NOMO-1 treated with dmso at 0.1 percent for 144 hours (cell line): ENCODE results near the gene LAMA2.

Experiments
- DNase-seq: peaks from one replicate; lab custom pipeline; 2025; ENCODE audit not compliant: unreplicated experiment; lab: John Stamatoyannopoulos, UW

The LAMA2 gene

DNA sequence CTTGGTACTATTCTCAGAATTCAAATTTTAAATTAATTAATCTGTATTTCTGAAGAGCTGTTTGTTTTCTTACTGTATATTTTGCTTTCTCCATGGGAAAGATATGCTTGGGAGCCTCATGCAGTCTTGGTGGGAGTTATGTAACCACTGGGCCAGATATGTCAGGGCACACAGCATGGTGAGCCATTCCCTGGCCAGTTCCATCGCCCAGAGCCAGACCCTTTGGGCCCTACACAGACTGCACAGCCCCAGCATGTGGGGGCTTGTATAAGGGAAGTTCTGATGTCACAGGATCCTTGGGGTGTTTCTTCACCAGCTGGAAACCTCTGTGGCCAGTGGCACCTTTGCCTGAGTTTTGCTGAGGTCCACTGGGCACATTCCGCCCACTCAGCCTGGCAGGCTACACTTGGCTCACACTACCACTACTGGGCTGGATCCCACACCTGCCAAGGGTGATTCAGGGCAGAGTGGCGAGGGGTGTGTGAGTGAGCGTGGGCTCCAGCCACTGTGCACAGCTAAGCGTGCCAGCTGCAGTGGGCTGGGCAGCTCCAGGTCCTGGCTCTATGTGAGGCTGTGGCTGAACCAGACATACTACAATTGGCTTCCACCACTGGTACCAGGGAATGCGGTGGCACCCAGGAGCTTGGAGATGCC lies 533.5 kb downstream of the LAMA2 start:
- no peak for DNase-seq

GRCh38 chr6:129417416-129418086 lies 534.6 kb downstream of the LAMA2 start:
- DNase-seq, result no peak

DNA sequence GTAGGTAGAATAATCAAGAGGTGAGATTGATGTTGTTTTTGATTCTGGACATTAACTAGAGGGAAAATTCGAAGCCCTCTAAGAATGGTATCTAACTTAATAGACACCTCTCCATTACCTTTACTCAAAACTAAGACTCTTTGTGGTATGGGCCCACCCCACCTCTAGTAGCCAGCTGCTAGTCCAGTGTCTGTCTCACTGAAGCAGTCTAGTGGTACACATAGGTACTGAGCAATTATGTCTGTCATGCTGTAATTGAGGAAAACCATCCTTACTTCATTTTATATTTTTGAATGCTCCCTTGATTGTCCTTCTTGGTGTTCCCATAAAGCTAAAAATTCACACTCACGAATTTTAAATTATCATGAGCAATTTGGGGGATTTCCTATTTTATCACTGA lies 536.4 kb downstream of the LAMA2 start:
- no peak for DNase-seq

- DNase-seq, result no peak
Measured at GRCh38 chr6:129426343-129426742, 543.4 kb downstream of the LAMA2 start.

DNA sequence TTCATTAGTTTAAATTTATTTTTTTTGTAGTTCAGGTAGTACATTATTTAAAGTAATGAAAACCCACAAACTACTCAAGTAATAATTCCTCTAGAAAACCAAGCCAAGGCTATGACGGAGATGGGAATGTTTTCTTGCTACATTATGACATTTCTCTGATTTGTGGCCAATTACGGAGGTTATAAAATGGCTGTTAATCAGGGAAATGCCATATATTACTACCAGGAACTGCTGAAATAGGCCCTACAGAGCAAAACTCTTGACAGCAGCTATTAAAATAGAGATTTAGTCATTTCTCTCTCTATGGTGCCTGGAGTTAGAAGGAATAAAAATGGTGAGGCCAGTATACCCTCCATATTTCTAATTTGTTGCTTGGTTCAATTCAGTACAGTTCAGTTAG lies 547.0 kb downstream of the LAMA2 start:
- DNase-seq, result no peak

DNA sequence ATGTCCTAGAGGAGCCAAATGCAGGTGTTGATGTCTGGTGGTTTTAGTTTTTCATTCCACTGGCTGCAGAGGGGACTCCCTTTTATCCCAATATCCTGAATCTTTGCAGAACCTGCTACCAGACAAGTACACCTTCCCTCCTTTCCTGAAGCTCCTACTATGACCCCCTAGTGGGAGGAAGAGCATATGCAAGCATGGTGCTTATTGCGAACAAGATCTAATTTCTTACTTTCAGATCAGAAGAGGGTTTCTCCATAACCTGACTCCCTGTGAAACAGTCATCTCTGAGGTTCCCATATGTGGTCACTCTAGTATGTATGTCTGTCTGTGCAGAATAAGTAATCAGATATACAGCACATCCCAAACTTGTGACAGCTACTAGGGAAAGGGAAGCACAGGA lies 549.8 kb downstream of the LAMA2 start:
- DNase-seq, result no peak

- DNase-seq, result no peak
Measured at GRCh38 chr6:129434091-129434490, 551.2 kb downstream of the LAMA2 start.

DNA sequence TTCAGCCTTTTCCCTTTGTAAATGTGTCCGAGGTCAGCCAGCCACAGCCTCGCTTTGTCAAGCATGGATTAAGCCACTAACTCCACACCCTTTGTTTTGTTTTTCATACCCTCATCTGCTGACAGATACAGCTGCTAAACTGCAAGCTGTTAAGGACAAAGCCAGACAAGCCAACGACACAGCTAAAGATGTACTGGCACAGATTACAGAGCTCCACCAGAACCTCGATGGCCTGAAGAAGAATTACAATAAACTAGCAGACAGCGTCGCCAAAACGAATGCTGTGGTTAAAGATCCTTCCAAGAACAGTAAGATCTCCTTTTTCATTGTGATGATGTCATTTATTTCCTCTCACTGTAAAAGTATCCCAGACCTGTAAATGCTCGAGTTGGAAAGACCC lies 557.8 kb downstream of the LAMA2 start:
- DNase-seq, result no peak

DNA sequence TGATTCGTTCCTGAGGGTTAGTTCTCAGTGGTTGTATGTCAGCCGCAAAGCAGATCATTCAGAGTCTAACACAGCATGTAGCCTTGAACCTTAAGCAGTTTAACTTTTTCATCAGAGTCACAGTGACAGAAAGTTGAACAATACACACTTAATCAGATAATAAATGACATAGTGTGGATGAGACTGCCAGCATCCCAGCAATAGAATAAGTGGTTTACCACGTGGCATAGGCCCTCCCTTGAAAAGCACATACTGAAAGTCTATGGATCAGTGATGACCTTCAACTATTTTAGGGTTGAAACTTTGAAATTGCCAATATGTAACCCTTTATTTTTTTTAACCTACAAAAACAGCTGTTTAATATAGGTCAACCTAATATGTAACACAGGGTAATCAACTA lies 561.7 kb downstream of the LAMA2 start:
- no peak for DNase-seq

- DNase-seq, result no peak
Measured at GRCh38 chr6:129446272-129447197, 563.6 kb downstream of the LAMA2 start.

DNA sequence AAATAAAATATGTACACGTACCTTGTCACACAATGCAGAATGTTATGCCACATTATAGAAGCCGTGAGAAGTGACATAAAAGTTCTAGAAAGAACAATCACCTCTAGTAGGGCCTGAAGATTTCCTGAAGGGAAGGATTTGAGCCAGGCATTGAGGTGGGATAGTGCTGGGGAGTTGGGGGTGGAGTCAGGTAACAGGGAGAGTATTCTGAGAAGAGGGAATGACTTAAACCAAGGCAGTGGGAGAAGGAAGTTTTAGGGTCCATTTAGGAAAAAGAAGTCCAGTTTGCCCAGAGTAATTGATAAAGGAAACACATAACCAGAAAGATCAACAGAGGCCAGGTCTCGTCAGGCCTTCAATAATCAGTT lies 564.2 kb downstream of the LAMA2 start:
- DNase-seq, result no peak

DNA sequence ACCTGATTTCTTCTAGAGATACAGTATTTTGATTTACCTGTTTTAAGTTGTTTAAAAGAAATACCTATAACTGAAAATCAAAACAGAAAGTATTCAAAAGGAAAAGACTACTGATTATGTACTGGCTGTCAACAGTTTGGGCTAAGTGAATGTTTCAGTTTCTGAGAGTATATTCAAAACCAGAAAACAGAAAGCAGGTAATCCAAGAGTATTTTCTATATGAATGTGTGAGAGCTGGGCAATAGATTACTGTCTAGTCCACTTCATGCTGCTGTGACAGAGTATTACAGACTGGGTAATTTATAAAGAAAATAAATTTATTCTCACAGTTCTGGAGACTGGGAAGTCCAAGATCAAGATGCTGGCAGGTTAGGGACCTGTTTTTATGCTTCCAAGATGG lies 566.0 kb downstream of the LAMA2 start:
- DNase-seq, result no peak

DNA sequence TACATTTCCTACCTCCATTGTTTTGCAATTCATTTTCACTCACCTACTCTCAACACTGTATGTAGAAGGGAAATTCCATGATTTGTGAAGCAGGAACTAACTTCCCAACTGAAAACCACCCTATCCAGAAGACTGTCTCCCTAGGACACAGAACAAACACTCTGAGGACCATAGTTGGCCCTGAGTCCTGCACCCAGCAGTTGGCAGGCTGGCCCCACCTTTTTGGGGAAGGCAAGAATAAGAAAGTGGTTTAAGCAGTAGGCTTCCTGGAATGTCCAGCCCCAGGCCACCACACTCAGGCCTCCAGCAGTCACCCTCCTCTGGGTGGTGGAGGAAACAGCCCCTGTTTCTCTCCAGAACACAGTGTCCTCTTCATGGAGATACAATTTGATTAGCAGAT lies 568.2 kb downstream of the LAMA2 start:
- no peak for DNase-seq

DNA sequence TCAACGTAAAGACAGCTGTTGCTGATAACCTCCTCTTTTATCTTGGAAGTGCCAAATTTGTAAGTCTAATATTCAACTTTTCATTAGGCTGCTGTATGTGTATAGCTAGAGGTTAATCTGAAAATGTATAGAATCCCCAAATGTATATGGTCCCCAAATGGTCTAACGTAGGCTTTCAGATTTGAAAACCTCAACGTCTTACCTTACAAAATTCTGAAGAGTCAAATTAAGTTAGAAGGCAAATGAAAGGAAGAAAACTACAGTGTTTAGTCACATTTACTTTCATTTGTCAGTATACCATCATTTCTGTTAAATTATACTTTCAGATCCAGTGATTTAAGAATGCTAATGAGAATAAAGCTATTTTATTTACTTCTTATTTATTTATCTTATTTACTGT lies 570.1 kb downstream of the LAMA2 start:
- no peak for DNase-seq

DNA sequence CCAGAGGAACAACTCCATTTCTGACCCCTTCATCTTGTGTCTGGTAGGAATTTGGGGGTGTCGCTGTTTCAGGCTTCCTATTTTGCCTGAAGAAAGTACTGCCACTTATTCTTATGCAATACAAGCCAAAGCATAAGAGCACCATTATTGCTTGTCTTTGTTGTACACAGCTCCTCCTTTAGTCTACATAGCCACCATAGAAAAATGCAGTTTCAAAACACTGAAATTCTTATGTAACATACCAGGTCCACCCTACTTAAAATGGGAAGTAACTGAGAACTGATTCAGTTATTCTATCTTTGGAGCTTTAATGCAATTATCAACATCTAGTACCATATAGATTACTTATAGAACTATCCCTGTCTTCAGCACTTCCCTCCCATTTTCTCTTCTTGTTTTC lies 571.5 kb downstream of the LAMA2 start:
- DNase-seq, result peak; percentile 66

DNA sequence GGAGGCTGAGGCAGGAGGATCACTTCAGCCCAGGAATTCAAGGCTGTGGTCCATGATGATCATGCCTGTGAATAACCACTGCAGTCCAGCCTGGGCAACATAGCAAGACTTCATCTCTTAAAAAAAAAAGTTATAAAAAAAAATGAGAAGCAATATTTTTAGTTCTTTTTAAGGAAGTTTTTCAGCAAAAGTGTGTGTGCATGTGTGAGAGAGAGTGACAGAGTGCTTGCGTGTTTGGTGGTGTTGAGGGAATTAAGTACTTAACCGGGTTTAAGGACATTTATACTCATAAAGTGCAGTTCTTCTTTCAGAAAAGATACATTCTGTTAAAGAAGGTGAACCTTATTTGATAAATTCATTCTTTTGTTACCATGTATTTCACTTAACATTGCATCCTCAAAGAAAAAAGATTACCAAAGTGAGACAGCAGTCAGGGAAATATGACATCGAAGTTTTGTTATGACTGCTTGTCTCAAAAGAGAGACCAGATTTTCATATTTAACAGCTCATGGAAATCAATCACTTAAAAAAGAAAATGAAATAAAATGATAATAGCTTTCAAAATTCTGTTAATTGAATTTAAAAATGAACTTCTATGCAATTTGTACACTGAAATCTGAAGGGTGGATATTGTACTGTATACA lies 572.3 kb downstream of the LAMA2 start:
- DNase-seq, result peak; percentile 39

DNA sequence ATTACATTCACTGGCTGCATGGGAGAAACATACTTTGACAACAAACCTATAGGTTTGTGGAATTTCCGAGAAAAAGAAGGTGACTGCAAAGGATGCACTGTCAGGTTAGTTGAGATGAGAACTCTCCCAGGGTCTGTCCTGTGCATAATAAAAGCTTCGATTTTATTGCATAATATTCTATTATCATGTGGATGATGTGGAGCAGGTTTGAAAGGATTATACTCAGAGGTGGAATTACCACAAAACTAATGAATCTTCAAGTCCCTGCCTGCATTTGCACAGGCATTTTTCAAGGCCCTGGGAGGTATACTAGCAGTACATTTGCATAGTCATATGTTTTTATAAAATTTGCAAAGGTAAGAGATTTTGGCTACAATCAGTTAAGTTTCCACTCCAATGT lies 577.3 kb downstream of the LAMA2 start:
- no peak for DNase-seq

GRCh38 chr6:129469070-129469662 lies 586.2 kb downstream of the LAMA2 start:
- DNase-seq, result no peak

DNA sequence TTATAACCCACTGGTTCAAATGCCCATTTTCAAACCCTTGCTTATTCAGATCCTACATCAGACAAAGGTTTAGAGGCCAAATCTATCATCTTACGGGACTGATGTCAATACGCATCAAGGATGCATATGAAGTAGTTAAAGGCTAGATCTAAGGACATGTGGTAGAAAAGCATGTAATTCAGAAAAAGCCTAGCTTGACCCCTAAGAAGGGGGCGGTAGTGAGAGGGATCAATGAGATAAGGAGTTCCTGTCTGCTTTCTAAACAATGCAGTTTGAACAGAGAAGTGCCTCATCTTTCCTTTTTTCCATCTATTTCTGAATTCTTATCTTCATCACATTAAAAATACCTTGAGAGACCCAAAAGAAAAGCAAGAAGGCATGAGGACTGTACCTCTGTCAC lies 589.3 kb downstream of the LAMA2 start:
- DNase-seq, result no peak

DNA sequence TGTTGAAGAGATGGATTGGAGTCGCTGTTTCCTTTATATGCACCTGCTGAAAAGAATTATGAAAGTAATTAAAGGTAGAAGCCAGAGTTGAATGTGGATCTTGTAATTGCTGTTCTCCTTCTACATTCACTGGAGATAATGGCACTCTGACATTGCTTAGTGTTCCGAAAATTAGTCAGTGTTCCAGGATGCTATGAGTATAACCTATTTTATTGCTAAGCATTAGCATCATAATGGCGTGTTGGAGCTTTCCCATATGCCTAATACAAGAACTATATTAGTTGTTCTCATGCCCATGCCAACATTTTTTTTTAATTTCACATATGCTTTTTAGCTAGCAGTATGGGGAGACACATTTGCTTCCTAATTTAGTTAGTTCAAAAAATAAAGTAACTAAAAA lies 590.6 kb downstream of the LAMA2 start:
- DNase-seq, result no peak
